BJ (cell line): Measurements from ENCODE around the gene INPP5D. TPM values are rescaled to one million over a fixed set of nuclear protein-coding genes. Genes with fewer than 3 reads are reported as not detected.
"Not testable (repeated sequence)": the region's sequence is repeated elsewhere in the genome, so short reads cannot be mapped to it uniquely, and the experiment has no call there.

ENCODE experiments used
- CTCF ChIA-PET: fragments of 350-600 bp; formaldehyde crosslinking; extraction: SDS; loops from one replicate; lab custom pipeline; 2021; ENCODE audit warnings: antibody characterized with exemption, inconsistent platforms; lab: Yijun Ruan, JAX
- POLR2A ChIA-PET: fragments of 300-600 bp; sonication (Branson Sonifier 250); formaldehyde crosslinking; extraction: SDS; loops from one replicate; lab custom pipeline; 2021; ENCODE audit warnings: antibody characterized with exemption; lab: Charles Lee
- DNase-seq: peaks from one replicate; pipeline ENCODE4 v3.0.0-alpha.2; 2011; ENCODE audit warnings: low read depth
- H3K27me3 ChIP-seq: 2 replicates; pipeline ENCODE4 v1.6.0; 2011; ENCODE audit warnings: low read length; ENCODE audit not compliant: control insufficient read depth, insufficient read depth
- H3K36me3 ChIP-seq: 2 replicates; pipeline ENCODE4 v1.5.1; 2011; ENCODE audit warnings: low read length; ENCODE audit not compliant: control insufficient read depth, insufficient read depth
- H3K4me3 ChIP-seq: 2 replicates; pipeline ENCODE4 v1.5.1; 2011; ENCODE audit warnings: low read depth, mild to moderate bottlenecking, control low read depth, low read length
- polyA plus RNA-seq: library from polyadenylated mRNA; depleted of rRNA; stranded (reverse); fragments of >200 nt; gene quantifications from 2 replicates; pipeline ENCODE4 v1.2.3, GENCODE V29; 2011
- TF ChIP-seq, protein P1 (sequence below): IDR thresholded peaks from 2 replicates; pipeline ENCODE4 v1.5.1; 2011; ENCODE audit warnings: low read depth, mild to moderate bottlenecking, control low read depth, inconsistent platforms, low read length, moderate library complexity; ENCODE audit not compliant: insufficient read depth

The INPP5D gene
- polyA plus RNA-seq, 1 experiment = 0.38 TPM

DNA sequence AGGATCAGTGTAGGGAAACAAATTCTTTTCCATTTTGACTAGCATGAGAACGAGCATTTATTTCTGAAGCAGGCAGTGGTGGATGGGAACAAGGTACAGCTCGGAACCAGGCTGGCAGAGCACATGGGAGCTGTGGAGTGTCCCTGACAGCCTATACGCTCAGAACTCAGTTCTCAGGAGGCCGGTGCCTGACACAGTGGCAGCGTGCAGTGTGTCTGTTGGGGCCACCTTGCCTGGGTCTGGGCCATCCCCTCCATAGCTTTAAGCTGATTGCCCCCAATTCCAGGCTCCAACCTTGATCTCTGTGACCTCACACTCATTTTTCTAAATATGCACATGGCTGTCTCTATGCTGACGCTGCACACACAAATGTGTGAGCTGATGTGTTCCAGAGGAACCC, 136.9 kb downstream of the INPP5D start:
- H3K36me3 ChIP-seq = no peaks in the 10 kb centered on the region
- no peak for DNase-seq
- TF ChIP-seq, protein P1, sequence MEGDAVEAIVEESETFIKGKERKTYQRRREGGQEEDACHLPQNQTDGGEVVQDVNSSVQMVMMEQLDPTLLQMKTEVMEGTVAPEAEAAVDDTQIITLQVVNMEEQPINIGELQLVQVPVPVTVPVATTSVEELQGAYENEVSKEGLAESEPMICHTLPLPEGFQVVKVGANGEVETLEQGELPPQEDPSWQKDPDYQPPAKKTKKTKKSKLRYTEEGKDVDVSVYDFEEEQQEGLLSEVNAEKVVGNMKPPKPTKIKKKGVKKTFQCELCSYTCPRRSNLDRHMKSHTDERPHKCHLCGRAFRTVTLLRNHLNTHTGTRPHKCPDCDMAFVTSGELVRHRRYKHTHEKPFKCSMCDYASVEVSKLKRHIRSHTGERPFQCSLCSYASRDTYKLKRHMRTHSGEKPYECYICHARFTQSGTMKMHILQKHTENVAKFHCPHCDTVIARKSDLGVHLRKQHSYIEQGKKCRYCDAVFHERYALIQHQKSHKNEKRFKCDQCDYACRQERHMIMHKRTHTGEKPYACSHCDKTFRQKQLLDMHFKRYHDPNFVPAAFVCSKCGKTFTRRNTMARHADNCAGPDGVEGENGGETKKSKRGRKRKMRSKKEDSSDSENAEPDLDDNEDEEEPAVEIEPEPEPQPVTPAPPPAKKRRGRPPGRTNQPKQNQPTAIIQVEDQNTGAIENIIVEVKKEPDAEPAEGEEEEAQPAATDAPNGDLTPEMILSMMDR = no peak
- ChIA-PET POLR2A (no interaction called here), CTCF (no interaction called here)
- no peak overlapping the region for H3K4me3 ChIP-seq
- peaks cover 5% of the 10 kb centered on the region; the same call in 1 of the 2 replicates for H3K27me3 ChIP-seq

DNA sequence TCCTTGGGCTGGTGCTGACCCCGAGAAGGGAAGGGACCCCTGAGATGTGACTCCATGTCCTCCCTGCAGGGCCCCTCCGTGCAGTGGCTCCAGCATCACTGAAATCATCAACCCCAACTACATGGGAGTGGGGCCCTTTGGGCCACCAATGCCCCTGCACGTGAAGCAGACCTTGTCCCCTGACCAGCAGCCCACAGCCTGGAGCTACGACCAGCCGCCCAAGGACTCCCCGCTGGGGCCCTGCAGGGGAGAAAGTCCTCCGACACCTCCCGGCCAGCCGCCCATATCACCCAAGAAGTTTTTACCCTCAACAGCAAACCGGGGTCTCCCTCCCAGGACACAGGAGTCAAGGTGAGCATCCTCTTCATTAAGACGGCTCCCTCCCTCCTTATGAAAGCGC, 137.9 kb downstream of the INPP5D start:
- TF ChIP-seq, protein P1 = no peak
- no peak overlapping the region for H3K4me3 ChIP-seq
- DNase-seq = no peak
- peaks cover 5% of the 10 kb centered on the region; the same call in 1 of the 2 replicates for H3K27me3 ChIP-seq
- POLR2A ChIA-PET = no interaction called here
- CTCF ChIA-PET = interaction anchor here (0.6 kb wide), 1 partner anchor 676 kb away, joined by 3 read pairs; no protein-coding TSS in a partner anchor
- no peaks in the 10 kb centered on the region for H3K36me3 ChIP-seq

DNA sequence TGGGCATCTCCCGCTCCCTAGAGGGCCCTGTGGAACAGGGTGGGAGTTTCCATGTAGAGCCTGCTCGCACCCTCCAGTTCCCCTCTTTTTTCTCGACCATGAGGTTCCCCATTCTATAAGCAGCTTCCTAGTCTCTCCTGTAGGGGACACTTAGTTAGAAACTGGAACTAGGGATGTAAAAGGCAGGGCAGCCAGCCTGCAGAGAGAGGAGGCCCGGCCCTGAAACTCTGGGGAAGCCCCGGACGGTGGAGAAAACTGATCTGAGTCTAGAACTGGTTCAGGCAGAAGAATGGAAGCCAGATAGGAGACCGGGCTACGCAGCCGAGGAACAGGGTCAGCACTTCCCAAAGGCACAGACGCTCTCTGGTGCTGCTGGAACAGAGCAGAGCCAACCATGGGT, 139.7 kb downstream of the INPP5D start:
- DNase-seq = no peak
- 0 out of 2 replicates have a peak, but pooled peaks cover 2% of the 10 kb centered on the region for H3K27me3 ChIP-seq
- CTCF ChIA-PET = interaction anchor here (1.3 to 2.0 kb wide), 2 partner anchors 10 to 11 kb away, joined by 5 to 6 read pairs; no protein-coding TSS in a partner anchor
- TF ChIP-seq, protein P1 = no peak
- no peaks in the 10 kb centered on the region for H3K36me3 ChIP-seq
- POLR2A ChIA-PET = no interaction called here
- H3K4me3 ChIP-seq = no peak overlapping the region

DNA sequence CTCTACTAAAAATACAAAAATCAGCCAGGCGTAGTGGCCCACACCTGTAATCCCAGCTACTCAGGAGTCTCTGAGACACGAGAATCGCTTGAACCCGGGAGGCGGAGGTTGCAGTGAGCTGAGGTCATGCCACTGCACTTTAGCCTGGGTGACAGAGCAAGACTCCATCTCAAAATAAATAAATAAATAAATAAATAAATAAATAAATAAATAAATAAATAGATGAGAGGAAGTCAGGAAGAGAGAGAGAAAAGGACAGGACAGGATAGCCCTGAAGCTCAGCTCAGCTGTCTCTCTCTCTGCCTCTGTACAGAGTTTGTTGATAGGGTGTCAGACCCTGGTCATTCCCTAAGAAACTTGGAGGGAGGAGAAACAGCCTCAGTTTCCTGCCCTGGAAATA, 140.6 kb downstream of the INPP5D start:
- CTCF ChIA-PET = interaction anchor here (0.8 to 2.0 kb wide), 4 partner anchors 9 to 72 kb away, joined by 3 to 6 read pairs (median 4); no protein-coding TSS in a partner anchor
- DNase-seq, H3K36me3 ChIP-seq, POLR2A ChIA-PET, H3K27me3 ChIP-seq, H3K4me3 ChIP-seq: not testable (repeated sequence)

DNA sequence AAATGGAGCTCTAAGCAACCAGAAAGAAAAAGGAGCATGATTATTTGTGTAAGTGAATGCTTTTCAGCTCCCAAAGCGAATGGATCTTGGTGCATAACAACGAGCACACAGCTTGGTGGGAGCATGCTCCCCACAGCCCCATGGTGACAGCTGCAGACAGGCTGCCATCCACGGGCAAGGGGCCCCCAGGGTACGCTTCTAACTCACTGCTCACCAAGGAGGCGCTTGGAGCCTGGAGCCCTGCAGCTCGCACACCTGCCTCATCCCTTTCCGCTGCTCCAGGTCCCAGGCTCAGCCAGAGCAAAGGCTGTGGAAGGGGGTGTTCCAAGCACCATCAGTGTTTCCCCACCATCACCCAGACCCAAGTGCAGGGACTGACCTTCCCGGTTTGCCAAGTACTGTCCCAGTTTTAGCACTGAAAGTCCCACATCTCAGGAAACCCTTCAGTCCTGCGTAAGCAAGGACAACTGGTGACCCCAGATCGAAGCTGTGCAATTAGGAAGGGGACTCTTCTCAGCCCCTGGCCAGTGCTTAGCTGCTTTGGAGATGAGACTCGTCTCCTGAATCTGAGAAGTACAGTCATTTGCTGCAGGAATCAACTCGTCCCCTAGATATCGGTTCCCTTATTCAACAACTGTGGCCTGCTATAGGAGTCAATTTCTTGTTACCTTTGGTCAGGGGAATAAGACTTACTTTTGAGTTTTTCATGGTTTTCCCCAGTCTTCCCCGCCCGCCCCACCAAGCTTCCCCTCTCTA, 141.3 kb downstream of the INPP5D start:
- H3K27me3 ChIP-seq = peaks cover 2% of the 10 kb centered on the region; the same call in 1 of the 2 replicates
- DNase-seq = no peak
- H3K4me3 ChIP-seq = no peak overlapping the region
- no peaks in the 10 kb centered on the region for H3K36me3 ChIP-seq
- TF ChIP-seq, protein P1 = no peak
- CTCF ChIA-PET = interaction anchor here (0.8 to 2.0 kb wide), 3 partner anchors 8 to 72 kb away, joined by 3 to 6 read pairs (median 3); no protein-coding TSS in a partner anchor
- POLR2A ChIA-PET = no interaction called here
